ENCODE data around the gene MLC1. TPM values are rescaled to one million over a fixed set of nuclear protein-coding genes. Genes with fewer than 3 reads are reported as not detected.

The MLC1 gene
- total and polyA plus RNA-seq, 4 donors, result 0.65 to 2.6 (median 0.77) TPM

GRCh38 chr22:50062509-50063135, 22.6 kb downstream of the MLC1 start:
- Histone ChIP-seq H3K4me3 (no peak overlapping the region), H3K27me3 (ENCODE audit: control insufficient read depth in 3 of 3, insufficient read depth in 3 of 3, low read length in 2 of 3) (peaks cover 0 to 3% (median 0%) of the 10 kb centered on the region in 3 donors), H3K27ac (ENCODE audit: low read depth in 1 of 2, low read length in 1 of 2) (no peak overlapping the region), H3K9ac (ENCODE audit: insufficient read depth in 1 of 2, low read length in 2 of 2) (no peak overlapping the region), H3K36me3 (ENCODE audit: control insufficient read depth in 4 of 4, insufficient read depth in 4 of 4, low read length in 4 of 4) (no peaks in the 10 kb centered on the region), H3K4me1 (ENCODE audit: control insufficient read depth in 5 of 5, insufficient read depth in 5 of 5, low read length in 5 of 5) (peaks cover 2 to 15% (median 4%) of the 10 kb centered on the region in 5 donors), H3K9me3 (ENCODE audit: control insufficient read depth in 4 of 4, insufficient read depth in 3 of 4, low read length in 3 of 4) (no peaks in the 10 kb centered on the region)
- ATAC-seq (ENCODE audit: insufficient read depth, low FRiP score) (no peak), DNase-seq (no peak)
- no peak for TF ChIP-seq CTCF (IDR thresholded peaks at IDR 0.05; ENCODE audit: control extremely low read depth, extremely low read depth)
- WGBS, 2 donors, result 93 to 95% methylated on average over 19 of the region's 19 CpGs

GRCh38 chr22:50061824-50062355, 23.3 kb downstream of the MLC1 start:
- DNase-seq (no peak), ATAC-seq (ENCODE audit: insufficient read depth, low FRiP score) (no peak)
- peaks cover 0 to 3% (median 0%) of the 10 kb centered on the region in 3 donors for H3K27me3 ChIP-seq (ENCODE audit: control insufficient read depth in 3 of 3, insufficient read depth in 3 of 3, low read length in 2 of 3)
- H3K9ac ChIP-seq (ENCODE audit: insufficient read depth in 1 of 2, low read length in 2 of 2), result no peak overlapping the region
- H3K4me1 ChIP-seq (ENCODE audit: control insufficient read depth in 5 of 5, insufficient read depth in 5 of 5, low read length in 5 of 5), result peaks cover 2 to 15% (median 4%) of the 10 kb centered on the region in 5 donors
- TF ChIP-seq CTCF (IDR thresholded peaks at IDR 0.05; ENCODE audit: control extremely low read depth, extremely low read depth), result no peak
- H3K9me3 ChIP-seq (ENCODE audit: control insufficient read depth in 4 of 4, insufficient read depth in 3 of 4, low read length in 3 of 4), result no peaks in the 10 kb centered on the region
- no peaks in the 10 kb centered on the region for H3K36me3 ChIP-seq (ENCODE audit: control insufficient read depth in 4 of 4, insufficient read depth in 4 of 4, low read length in 4 of 4)
- WGBS, 2 donors, result 53 to 65% methylated on average over 16 to 17 of the region's 17 CpGs
- H3K4me3 ChIP-seq, result no peak overlapping the region
- H3K27ac ChIP-seq (ENCODE audit: low read depth in 1 of 2, low read length in 1 of 2), result no peak overlapping the region

GRCh38 chr22:50061141-50061823, 23.9 kb downstream of the MLC1 start:
- DNase-seq, result no peak

More at GRCh38 chr22:50061141-50061823, 23.9 kb downstream of the MLC1 start:
- TF ChIP-seq CTCF (IDR thresholded peaks at IDR 0.05; ENCODE audit: control extremely low read depth, extremely low read depth), result no peak
- no peak for ATAC-seq (ENCODE audit: insufficient read depth, low FRiP score)
- Histone ChIP-seq H3K9me3 (ENCODE audit: control insufficient read depth in 4 of 4, insufficient read depth in 3 of 4, low read length in 3 of 4) (no peaks in the 10 kb centered on the region), H3K36me3 (ENCODE audit: control insufficient read depth in 4 of 4, insufficient read depth in 4 of 4, low read length in 4 of 4) (no peaks in the 10 kb centered on the region), H3K4me1 (ENCODE audit: control insufficient read depth in 5 of 5, insufficient read depth in 5 of 5, low read length in 5 of 5) (peaks cover 2 to 15% (median 4%) of the 10 kb centered on the region in 5 donors), H3K27me3 (ENCODE audit: control insufficient read depth in 3 of 3, insufficient read depth in 3 of 3, low read length in 2 of 3) (peaks cover 0 to 3% (median 0%) of the 10 kb centered on the region in 3 donors), H3K4me3 (no peak overlapping the region), H3K9ac (ENCODE audit: insufficient read depth in 1 of 2, low read length in 2 of 2) (no peak overlapping the region), H3K27ac (ENCODE audit: low read depth in 1 of 2, low read length in 1 of 2) (no peak overlapping the region)
- 20 to 51% methylated on average over 27 of the region's 27 CpGs for WGBS, 2 donors

Data from lung (tissue), 12 donors.